ENCODE measurements around the gene NTNG1.
A peak's percentile ranks its signal among the peaks of the same experiment; 100 is the strongest.

NTNG1 gene

GRCh38 chr1:107512836-107513235 is 372.0 kb downstream of the NTNG1 start:
- no peak for DNase-seq (ENCODE audit: low read depth)

DNA sequence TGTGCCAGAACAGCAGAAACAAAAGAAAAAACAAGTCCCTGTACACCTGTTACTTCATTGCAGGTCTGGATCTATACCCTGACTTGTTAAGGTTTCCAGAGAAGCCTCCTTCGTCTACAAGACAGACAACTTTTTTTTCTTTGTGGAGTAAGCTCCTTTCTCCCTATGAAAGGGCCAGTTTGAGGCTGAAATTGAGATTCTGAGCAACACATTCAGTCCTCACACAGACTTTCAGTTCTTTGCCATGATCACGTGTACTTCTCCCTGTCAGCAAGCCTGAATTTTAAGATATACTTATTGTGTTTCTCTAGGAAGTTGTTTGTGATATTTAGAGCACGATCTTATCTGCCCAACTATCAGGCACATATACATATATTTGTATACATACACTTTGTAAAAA is 374.0 kb downstream of the NTNG1 start:
- DNase-seq (ENCODE audit: low read depth) = no peak

DNA sequence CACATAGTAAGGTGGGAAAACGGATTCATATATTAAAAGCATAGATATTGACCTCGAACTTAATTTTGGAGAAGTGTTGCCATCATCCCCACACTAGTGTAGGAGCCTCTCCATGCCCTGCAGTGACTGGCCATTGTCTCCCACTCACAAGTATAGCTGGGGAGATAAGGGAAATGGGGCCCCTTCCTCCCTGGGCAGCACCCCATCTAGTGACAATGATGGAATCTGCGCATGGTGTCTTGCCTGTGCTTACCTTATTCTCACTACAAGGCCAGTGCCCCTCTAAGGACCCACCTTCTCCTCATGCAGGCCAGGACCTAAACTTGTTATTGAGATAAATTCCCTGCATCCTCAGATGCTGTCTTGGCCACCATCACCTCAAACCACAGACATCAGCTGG is 374.9 kb downstream of the NTNG1 start:
- no peak for DNase-seq (ENCODE audit: low read depth)

DNA sequence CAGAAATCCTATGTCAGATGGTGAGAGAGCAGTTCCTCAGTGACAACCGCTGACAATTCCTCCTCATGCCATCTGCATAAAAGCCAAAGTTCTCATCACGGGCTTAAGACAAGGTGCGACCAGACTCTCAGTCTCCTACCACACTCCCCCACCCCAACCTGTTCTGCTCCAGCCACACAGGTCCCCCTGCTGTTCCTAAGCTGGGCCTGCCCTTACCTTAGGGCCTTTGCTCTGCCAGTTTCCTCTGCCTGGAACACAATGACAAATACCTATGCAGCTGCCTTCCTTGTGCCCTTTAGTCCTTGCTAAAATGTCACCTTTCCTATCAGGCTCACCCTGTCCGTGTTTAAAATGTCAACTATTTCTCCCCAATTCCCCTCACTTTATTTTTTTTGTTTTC is 382.2 kb downstream of the NTNG1 start:
- DNase-seq (ENCODE audit: low read depth) = no peak

DNA sequence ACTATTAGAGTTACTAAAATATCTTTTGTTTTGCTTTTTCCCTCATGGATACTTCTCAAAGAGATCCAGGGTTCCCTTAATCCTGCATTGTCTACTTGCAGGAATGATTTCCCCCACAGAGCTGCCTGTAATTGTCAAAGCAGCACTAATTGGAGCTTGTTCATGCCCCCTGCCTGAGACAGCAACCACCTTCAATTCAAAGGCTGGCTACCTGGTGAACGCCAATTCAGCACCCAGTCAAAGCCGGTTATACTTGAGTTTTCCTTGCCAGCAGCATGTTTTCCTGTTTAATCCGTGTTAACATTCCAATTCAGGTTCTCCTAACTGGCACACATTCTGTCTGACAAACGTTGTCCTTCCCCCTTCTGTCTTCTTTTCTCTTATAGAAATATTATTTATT is 382.9 kb downstream of the NTNG1 start:
- no peak for DNase-seq (ENCODE audit: low read depth)

DNA sequence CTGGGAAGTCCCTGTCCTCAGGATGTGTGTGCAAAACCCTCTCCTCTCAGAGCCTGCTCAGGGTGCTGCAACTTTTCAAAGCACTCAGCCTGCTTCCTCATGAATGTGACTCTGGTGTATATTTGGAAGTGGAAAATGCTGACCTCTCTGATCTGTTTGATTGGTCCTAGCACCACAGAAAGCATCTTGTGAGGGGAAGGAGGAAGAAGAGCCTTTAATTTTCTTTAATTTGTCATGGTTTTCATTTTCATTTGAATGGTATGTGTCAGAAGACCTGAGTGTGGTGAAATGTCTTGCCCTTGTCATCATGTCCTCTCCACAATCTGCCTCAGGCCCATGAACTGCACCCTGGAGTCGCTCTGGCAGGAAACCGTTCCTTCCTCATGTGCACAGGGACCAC is 383.5 kb downstream of the NTNG1 start:
- DNase-seq (ENCODE audit: low read depth) = no peak

DNA sequence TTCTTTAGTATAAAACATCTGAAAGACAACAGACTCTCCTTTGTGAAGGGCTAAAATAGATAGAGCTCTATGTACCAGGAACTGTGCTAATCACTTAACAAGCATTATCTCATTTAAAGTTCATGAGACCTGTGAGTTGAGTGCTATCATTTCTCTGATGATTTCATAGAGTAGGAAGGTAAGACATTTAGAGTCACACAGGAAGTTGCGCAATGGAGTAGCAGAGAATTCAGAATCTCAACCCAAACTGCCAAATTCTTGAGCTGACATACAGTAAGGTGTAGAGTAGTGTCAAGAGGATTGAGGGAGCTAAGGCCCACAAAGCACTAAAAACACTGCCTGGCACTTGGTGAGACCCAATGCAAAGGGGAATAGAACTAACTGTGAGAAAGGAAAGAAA is 384.3 kb downstream of the NTNG1 start:
- peak; percentile 1 for DNase-seq (ENCODE audit: low read depth)

DNA sequence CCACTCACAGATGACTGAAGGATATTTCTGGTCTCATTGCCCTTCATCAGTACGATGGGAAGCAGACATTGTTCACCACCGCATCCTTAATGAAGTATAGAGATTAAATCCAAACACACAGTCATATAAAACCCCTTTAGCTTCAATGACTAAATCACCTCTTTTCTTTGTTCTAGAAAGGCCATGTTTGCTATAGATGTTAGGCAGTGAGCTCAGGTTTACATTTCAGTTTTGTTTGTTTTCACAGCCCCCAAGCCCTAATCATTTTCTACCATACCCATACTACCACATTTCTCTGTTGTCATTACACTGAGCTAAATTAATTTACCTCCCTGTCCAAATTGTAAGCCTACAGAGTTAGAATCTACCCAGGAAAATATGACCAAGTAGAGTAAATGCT is 385.1 kb downstream of the NTNG1 start:
- DNase-seq (ENCODE audit: low read depth) = no peak

DNA sequence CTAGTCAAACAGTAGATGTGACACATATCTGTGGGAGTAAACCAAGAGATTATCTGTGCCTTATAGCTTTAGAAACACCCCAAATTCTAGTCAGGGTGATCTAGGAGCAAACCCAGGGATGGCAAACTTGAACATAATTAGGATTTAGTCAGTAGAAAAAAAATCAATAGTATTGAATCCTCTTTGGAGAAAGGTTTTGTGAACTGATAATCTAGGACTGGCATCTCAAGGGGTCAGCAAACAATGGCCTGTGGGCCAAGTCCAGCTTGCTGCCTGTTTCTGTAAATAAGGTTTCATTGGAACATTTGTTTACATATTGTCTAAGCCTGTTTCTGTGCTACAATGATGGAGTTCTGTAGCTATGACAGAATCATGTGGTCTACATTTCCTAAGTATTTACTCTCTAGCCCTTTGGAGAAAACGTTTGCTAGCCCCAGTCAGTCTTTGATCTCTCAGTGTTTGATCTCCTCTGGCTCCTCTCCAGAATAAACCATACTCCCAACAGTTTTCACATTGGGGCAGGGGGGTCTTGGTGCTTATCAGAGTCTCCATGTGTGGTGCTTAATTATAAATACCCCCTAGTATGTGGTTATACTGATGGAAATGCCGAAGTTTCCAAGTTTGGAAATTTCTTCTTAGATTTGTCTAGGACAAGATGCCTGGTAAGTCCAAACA is 385.8 kb downstream of the NTNG1 start:
- DNase-seq (ENCODE audit: low read depth) = no peak

GRCh38 chr1:107529511-107530149 is 388.8 kb downstream of the NTNG1 start:
- peak; percentile 30 for DNase-seq (ENCODE audit: low read depth)

DNA sequence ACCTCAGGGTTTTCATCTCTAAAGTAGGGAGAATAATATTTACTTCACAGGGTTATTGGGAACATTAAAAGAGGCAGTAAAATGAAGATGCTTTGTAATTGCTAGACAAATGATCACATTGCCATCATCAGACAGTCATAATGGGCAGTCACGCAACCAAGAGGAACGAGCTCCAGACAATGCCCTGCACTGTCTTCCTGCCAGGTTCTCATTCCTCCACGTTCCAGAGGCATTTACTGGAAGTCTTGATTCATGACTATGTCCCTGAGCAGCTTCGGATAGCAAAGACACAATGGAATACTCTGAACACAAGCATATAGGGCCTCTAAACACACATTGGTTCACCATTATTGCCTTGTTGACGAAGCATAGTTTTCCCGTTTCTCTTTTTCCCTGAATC is 389.7 kb downstream of the NTNG1 start:
- DNase-seq (ENCODE audit: low read depth) = no peak

- DNase-seq (ENCODE audit: low read depth) = no peak
These were observed 390.4 kb downstream of the NTNG1 start for GRCh38 chr1:107531065-107531908.

DNA sequence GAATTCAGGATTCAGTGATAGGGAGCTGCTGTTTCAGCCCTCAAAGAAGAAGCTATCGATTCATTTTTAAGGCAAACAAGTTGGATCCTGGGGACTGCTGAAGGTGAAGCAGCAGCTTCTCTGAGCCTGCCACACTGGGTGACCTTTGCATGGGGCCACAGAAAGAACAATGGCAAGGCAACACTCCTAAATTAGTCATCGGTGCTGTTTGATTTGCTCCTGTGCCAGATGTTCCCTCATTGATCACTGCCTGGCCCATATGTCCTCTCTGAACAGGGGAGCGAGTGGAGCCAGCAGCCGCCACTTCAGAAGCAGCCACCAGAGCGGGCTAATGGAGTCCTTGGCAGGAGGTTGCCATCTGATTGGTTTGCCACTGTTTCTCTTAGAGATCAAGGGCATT is 391.5 kb downstream of the NTNG1 start:
- no peak for DNase-seq (ENCODE audit: low read depth)

Measured in EH (cell line).